Panc1 (cell line): ENCODE data around the gene P2RX4. TPM values are rescaled to one million over a fixed set of nuclear protein-coding genes. Genes with fewer than 3 reads are reported as not detected.

Experiments
- ATAC-seq: fragments of 200-7000 bp; cut with Tn5 transposase; 2 replicates; pipeline ENCODE4 v1.9.1; 2020; ENCODE audit warnings: mild to moderate bottlenecking, moderate library complexity
- BruUV-seq: library from RNA; stranded (reverse); fragments of 400-500 nt; replicated peaks from 2 replicates; lab custom pipeline; 2021; lab: Mats Ljungman, UMichigan
- CTCF ChIA-PET: fragments of 300-600 bp; sonication (Branson Sonifier 250); formaldehyde crosslinking; loops from one replicate; lab custom pipeline; 2022; ENCODE audit warnings: antibody characterized with exemption; lab: Charles Lee
- POLR2A ChIA-PET: fragments of 300-600 bp; sonication (Branson Sonifier 250); formaldehyde crosslinking; loops from one replicate; lab custom pipeline; 2022; ENCODE audit warnings: antibody characterized with exemption; lab: Charles Lee
- DNase-seq: peaks from one replicate; pipeline ENCODE4 v3.0.0-alpha.2; 2010; ENCODE audit warnings: low read depth, low spot score
- H3K27ac ChIP-seq: 2 replicates; pipeline ENCODE4 v1.5.1; 2011; ENCODE audit warnings: mild to moderate bottlenecking, low read length, inconsistent platforms
- H3K27me3 ChIP-seq: fragments of 200-500 bp; sonication (Bioruptor generic); 2 replicates; pipeline ENCODE4 v1.6.0; 2014; ENCODE audit warnings: low read length, inconsistent platforms; ENCODE audit not compliant: control insufficient read depth, insufficient read depth
- H3K36me3 ChIP-seq: fragments of 200-500 bp; sonication (Bioruptor generic); 2 replicates; pipeline ENCODE4 v1.5.1; 2014; ENCODE audit warnings: inconsistent platforms, mild to moderate bottlenecking, low read length, moderate library complexity; ENCODE audit not compliant: control insufficient read depth, insufficient read depth
- H3K4me1 ChIP-seq: 2 replicates; pipeline ENCODE4 v1.5.1; 2011; ENCODE audit warnings: inconsistent platforms, mild to moderate bottlenecking, low read length, moderate library complexity; ENCODE audit not compliant: control insufficient read depth, insufficient read depth
- H3K4me3 ChIP-seq, 2 experiments: 2 replicates each; pipeline ENCODE4 v1.5.1; 2011 to 2012; ENCODE audit warnings: low read depth in 2 of 2, low read length in 2 of 2, mild to moderate bottlenecking in 2 of 2, inconsistent platforms in 1 of 2, moderate library complexity in 1 of 2
- H3K9me3 ChIP-seq: fragments of 200-500 bp; sonication (Bioruptor generic); 2 replicates; pipeline ENCODE4 v1.5.1; 2014; ENCODE audit warnings: low read depth, mild to moderate bottlenecking, inconsistent platforms, low read length, moderate library complexity; ENCODE audit not compliant: control insufficient read depth, insufficient read depth
- CTCF ChIP-seq: fragments of 450-650 bp; IDR thresholded peaks from 2 replicates; pipeline ENCODE4 v1.5.1; 2017; ENCODE audit warnings: mild to moderate bottlenecking
- POLR2AphosphoS5 ChIP-seq: IDR thresholded peaks from 2 replicates; pipeline ENCODE4 v1.6.1; 2012; ENCODE audit warnings: mild to moderate bottlenecking, low read depth, low read length, moderate library complexity
- REST ChIP-seq, 2 experiments: IDR thresholded peaks; 2 replicates each; pipeline ENCODE4 v1.6.1; 2011 to 2012; ENCODE audit warnings: low read depth in 2 of 2, control low read depth in 1 of 2, low read length in 1 of 2, mild to moderate bottlenecking in 1 of 2, moderate library complexity in 1 of 2; ENCODE audit not compliant: insufficient read depth in 1 of 2
- SIN3A ChIP-seq: IDR thresholded peaks from 2 replicates; pipeline ENCODE4 v1.6.1; 2012; ENCODE audit warnings: low read depth, mild to moderate bottlenecking, low read length, moderate library complexity, borderline replicate concordance; ENCODE audit not compliant: insufficient read depth
- TCF7L2 ChIP-seq: IDR thresholded peaks from 2 replicates; pipeline ENCODE4 v1.6.1; 2011; ENCODE audit warnings: mild to moderate bottlenecking, low read depth, low read length, inconsistent platforms
- in situ Hi-C: cut with HindIII; loops from 2 replicates; pipeline ENCODE4 v1.10.0; 2016; ENCODE audit warnings: low sequenced_read_pairs, low pct_unique_long_range_greater_than_20kb
- intact Hi-C: fragments of 100-400 bp; cut with micrococcal nuclease; formaldehyde crosslinking; loops from one replicate; pipeline ENCODE4 v1.10.0; 2022; ENCODE audit not compliant: unreplicated experiment
- total RNA-seq: library from RNA; stranded (reverse); gene quantifications from one replicate; pipeline ENCODE4 v1.2.1, GENCODE V29; 2021; ENCODE audit not compliant: unreplicated experiment

The P2RX4 gene
- total RNA-seq, 1 experiment from 2014 or later = 12.4 TPM

GRCh38 chr12:121239351-121240061 lies 29.6 kb downstream of the P2RX4 start:
- H3K36me3 ChIP-seq = no peaks in the 10 kb centered on the region
- H3K4me3 ChIP-seq = no peak overlapping the region
- intact Hi-C loops (no loop called here), in situ Hi-C loops (no loop called here)
- no peak for DNase-seq
- no peaks in the 10 kb centered on the region for H3K4me1 ChIP-seq
- H3K27ac ChIP-seq = no peak overlapping the region
- ChIA-PET POLR2A (no interaction called here), CTCF (interaction anchor here (0.6 kb wide), 1 partner anchor 213 kb away, joined by 10 read pairs; no protein-coding TSS in a partner anchor)
- BruUV-seq = no TSS peak
- no peaks in the 10 kb centered on the region for H3K9me3 ChIP-seq
- no peak for ATAC-seq
- no peak for TF ChIP-seq SIN3A
- TF ChIP-seq POLR2AphosphoS5 = no peak
- no peak for TF ChIP-seq CTCF
- TF ChIP-seq TCF7L2 = no peak
- no peak for TF ChIP-seq REST (IDR thresholded peaks at IDR 0.05; ENCODE audit: insufficient read depth in 1 of 2, low read depth in 2 of 2, low read length in 1 of 2)
- H3K27me3 ChIP-seq = no peaks in the 10 kb centered on the region

GRCh38 chr12:121240062-121240420 lies 30.1 kb downstream of the P2RX4 start:
- in situ Hi-C loops = no loop called here
- no peak overlapping the region for H3K4me3 ChIP-seq
- POLR2A ChIA-PET = no interaction called here
- intact Hi-C loops = no loop called here
- BruUV-seq = TSS peak; percentile 57
- no peaks in the 10 kb centered on the region for H3K27me3 ChIP-seq
- no peaks in the 10 kb centered on the region for H3K9me3 ChIP-seq
- H3K36me3 ChIP-seq = no peaks in the 10 kb centered on the region
- ATAC-seq (no peak), DNase-seq (no peak)
- TF ChIP-seq TCF7L2 (no peak), POLR2AphosphoS5 (no peak), CTCF (no peak), SIN3A (no peak), REST (IDR thresholded peaks at IDR 0.05; ENCODE audit: insufficient read depth in 1 of 2, low read depth in 2 of 2, low read length in 1 of 2) (no peak)
- no peak overlapping the region for H3K27ac ChIP-seq
- H3K4me1 ChIP-seq = no peaks in the 10 kb centered on the region
- CTCF ChIA-PET = no interaction called here
